Neutrophil (primary cell): ENCODE measurements around the gene MED31.

Source experiments
- H3K27ac ChIP-seq: fragments of 200-600 bp; sonication (generic); 2 replicates; pipeline ENCODE4 v1.5.1; 2016; ENCODE audit warnings: mild to moderate bottlenecking, moderate library complexity
- H3K27me3 ChIP-seq: fragments of 200-600 bp; sonication (generic); 2 replicates; pipeline ENCODE4 v1.6.0; 2016; ENCODE audit warnings: mild to moderate bottlenecking
- H3K36me3 ChIP-seq: fragments of 200-600 bp; sonication (generic); 2 replicates; pipeline ENCODE4 v1.5.1; 2017
- H3K4me1 ChIP-seq, 2 experiments: fragments of 200-600 bp in 1 of 2; sonication (generic) in 1 of 2; 1 replicate in 1 of 2; 2 replicates in 1 of 2; pipeline versions ENCODE4 v1.5.1 to v1.6.1; 2013 to 2016; ENCODE audit warnings: low read depth in 1 of 2, low read length in 1 of 2, mild to moderate bottlenecking in 1 of 2, moderate library complexity in 1 of 2; ENCODE audit not compliant: control insufficient read depth in 1 of 2, insufficient read depth in 1 of 2
- H3K4me3 ChIP-seq, 2 experiments: fragments of 200-600 bp in 1 of 2; sonication (generic) in 1 of 2; 1 replicate in 1 of 2; 2 replicates in 1 of 2; pipeline ENCODE4 v1.5.1; 2013 to 2016; ENCODE audit warnings: low read depth in 1 of 2, low read length in 1 of 2, mild to moderate bottlenecking in 1 of 2, moderate library complexity in 1 of 2
- H3K9me3 ChIP-seq: fragments of 200-600 bp; sonication (generic); 2 replicates; pipeline ENCODE4 v1.5.1; 2016
- TF ChIP-seq, protein P1 (sequence below): fragments of 200-600 bp; sonication (generic); IDR thresholded peaks from 2 replicates; pipeline ENCODE4 v1.5.1; 2016; ENCODE audit warnings: antibody characterized with exemption

The MED31 gene

DNA sequence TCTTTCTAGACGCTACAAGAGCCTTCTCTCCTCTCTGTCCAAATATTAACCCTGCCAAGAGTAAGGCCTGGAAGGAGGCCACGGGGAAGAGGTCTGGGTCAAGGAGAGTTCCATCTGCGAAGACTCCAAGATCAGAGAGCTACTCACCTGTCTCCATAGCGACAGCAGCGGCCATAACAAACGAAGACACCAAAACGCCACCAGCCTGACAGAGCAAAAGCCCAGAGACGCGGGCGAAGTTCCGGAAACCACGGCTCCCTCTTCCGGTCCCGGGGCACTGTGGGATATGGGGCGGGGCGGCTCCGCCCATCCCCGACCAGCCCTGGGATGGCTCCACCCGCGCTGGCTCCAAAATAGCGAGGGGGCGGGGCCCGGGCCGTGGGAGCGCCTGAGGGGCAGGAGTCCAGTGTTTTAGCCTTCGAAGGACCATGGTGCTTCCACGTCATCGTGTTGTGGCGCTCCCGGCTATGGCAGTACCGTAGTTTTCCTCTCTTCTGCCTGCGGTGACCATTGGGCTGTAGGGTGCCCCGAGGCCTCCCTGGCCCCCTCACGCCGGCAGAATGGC, at the start of gene MED31, which contains the start of gene C17orf100:
Gene MED31, minus strand, starts transcription at position 252 of the 565 bp plus-strand sequence. Its CDS starts 77 bp downstream, at position 175.
Gene C17orf100, plus strand, starts transcription at position 409 of the 565 bp plus-strand sequence. Its CDS starts 152 bp downstream, at position 561.
- H3K4me1 ChIP-seq = peaks cover 29 to 36% of the 10 kb centered on the region in 2 experiments
- TF ChIP-seq, protein P1, sequence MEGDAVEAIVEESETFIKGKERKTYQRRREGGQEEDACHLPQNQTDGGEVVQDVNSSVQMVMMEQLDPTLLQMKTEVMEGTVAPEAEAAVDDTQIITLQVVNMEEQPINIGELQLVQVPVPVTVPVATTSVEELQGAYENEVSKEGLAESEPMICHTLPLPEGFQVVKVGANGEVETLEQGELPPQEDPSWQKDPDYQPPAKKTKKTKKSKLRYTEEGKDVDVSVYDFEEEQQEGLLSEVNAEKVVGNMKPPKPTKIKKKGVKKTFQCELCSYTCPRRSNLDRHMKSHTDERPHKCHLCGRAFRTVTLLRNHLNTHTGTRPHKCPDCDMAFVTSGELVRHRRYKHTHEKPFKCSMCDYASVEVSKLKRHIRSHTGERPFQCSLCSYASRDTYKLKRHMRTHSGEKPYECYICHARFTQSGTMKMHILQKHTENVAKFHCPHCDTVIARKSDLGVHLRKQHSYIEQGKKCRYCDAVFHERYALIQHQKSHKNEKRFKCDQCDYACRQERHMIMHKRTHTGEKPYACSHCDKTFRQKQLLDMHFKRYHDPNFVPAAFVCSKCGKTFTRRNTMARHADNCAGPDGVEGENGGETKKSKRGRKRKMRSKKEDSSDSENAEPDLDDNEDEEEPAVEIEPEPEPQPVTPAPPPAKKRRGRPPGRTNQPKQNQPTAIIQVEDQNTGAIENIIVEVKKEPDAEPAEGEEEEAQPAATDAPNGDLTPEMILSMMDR = peak; percentile 17

DNA sequence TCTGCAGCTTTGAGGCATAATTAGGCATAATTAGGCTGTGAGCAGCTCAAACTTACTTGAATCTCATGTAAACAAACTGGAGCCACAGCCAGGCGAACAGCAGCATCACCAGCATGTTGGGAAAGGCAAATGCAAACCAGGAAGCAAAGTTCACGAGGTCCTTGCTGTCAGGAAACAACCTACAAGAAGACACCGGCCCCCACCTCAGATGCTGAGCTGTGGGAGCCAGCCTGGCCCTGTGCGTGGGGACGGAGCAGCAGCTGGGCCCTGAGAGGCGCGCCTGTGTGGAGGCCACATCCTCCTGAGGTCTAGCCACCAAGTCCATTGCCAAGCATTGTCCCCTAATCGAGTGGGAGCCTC, 49.5 kb upstream of the MED31 start:
- Histone ChIP-seq H3K27me3 (peaks cover 65% of the 10 kb centered on the region), H3K9me3 (no peaks in the 10 kb centered on the region), H3K4me1 (no peaks in the 10 kb centered on the region), H3K4me3 (no peak overlapping the region), H3K36me3 (no peaks in the 10 kb centered on the region), H3K27ac (no peak overlapping the region)
- TF ChIP-seq, protein P1 = no peak

More for the DNA sequence above, at the start of gene MED31, which contains the start of gene C17orf100:
- Histone ChIP-seq H3K27me3 (peaks cover 47% of the 10 kb centered on the region), H3K27ac (peak within 1 kb of the TSS; percentile 95), H3K4me3 (peak within 1 kb of the TSS; percentile 91 to 94), H3K36me3 (peaks cover 23% of the 10 kb centered on the region), H3K9me3 (no peaks in the 10 kb centered on the region)

DNA sequence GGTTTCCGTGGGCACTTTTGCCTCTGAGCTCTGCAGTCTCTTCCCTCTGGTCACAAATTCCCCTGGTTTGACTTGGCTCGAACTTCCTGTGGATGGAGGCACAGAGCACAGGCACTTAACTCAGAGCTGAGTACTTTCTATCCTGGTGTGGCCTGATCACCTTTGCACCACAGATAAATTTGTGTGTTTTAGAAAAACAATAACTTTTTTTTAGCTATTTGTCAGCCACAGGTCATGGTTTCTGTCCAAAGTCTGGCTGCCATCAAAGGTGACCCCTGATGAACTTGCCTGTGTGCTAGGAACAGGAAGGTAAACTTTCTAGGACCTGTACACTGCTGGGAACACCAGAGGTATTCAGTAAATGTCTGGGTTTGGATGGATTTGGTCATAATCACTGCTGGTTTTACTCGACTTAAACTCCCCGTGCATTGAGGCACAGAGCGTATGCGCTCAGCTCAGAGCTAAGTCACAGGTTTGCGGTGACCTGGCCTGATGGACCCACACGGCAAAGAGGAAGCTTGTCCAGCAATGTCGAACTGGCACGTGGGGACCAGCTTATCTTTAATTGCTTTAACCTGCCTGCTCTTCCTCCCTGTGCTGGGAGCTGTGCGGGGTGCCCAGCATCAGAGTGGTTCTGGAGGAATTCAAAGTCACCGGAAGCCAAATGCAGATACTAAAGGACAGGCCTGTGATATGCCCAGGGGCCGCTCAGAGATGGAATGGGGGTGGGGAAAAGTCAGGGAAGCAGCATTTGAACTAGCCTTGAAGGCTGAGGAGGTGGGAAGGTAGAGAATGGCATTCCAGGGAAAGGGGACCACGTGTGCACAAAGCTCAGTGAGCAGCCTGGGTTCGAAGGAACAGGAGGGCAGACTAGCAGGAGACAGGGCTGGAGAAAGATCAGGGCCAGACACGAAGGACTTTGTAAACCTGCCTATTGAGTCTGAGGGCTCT, 48.9 kb upstream of the MED31 start:
- peaks cover 65% of the 10 kb centered on the region for H3K27me3 ChIP-seq
- H3K4me1 ChIP-seq = no peaks in the 10 kb centered on the region
- no peak overlapping the region for H3K27ac ChIP-seq
- TF ChIP-seq, protein P1 = no peak
- H3K36me3 ChIP-seq = no peaks in the 10 kb centered on the region
- H3K9me3 ChIP-seq = no peaks in the 10 kb centered on the region
- no peak overlapping the region for H3K4me3 ChIP-seq

DNA sequence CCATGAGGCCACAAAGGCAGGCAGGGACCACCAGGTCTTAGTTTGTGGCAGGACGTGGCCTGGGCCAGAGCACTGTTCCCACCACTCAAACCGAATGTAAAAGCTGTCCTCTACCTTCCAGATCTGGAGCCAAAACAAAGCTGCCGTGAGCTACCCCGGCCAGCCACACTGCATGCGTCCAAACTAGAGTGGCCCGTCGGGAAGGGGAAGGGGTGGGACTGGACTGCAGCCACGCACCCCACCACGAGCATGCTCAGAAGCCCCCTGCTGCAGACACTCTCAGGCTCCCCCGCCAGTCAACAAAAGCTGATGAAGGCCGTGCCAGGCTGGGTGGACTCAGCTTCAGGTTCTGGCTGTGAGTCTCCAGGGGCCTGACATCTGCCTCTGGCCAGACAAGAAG, 46.6 kb upstream of the MED31 start:
- TF ChIP-seq, protein P1 = no peak
- Histone ChIP-seq H3K36me3 (no peaks in the 10 kb centered on the region), H3K4me3 (no peak overlapping the region), H3K9me3 (no peaks in the 10 kb centered on the region), H3K27ac (no peak overlapping the region), H3K27me3 (peaks cover 67% of the 10 kb centered on the region), H3K4me1 (no peaks in the 10 kb centered on the region)

DNA sequence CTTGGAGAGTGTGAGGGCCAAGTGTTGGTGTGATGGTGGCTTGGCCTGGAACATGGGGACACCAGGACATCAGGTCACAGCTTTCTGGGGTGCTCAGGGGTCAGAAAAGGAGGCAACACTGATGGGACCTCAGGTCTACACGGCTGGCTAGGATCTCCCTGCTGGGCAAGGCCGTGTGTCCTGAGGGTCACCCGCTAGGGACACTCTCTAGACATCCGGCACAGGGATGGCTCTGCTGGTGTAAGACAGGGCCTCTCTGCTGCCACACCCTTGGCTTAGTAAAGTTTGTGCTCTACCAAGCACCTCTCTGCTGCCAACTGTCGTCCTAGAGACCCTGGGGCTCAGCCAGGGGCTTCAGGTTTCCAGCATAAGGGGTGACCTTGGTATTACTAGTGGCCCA, 45.5 kb upstream of the MED31 start:
- H3K4me3 ChIP-seq = no peak overlapping the region
- TF ChIP-seq, protein P1 = no peak
- no peaks in the 10 kb centered on the region for H3K36me3 ChIP-seq

More for the DNA sequence above, 45.5 kb upstream of the MED31 start:
- H3K27me3 ChIP-seq = peaks cover 67% of the 10 kb centered on the region
- no peaks in the 10 kb centered on the region for H3K9me3 ChIP-seq
- H3K27ac ChIP-seq = no peak overlapping the region
- no peaks in the 10 kb centered on the region for H3K4me1 ChIP-seq
